K562 (cell line): ENCODE measurements around the gene CERS5. TPM values are rescaled to one million over a fixed set of nuclear protein-coding genes. Genes with fewer than 3 reads are reported as not detected.

Source experiments
- CREM ChIP-seq: IDR thresholded peaks from 2 replicates; pipeline ENCODE4 v1.6.1; 2014; ENCODE audit warnings: antibody characterized with exemption, low read depth
- JUND ChIP-seq, 2 experiments: IDR thresholded peaks; 2 replicates in 1 of 2; 3 replicates in 1 of 2; pipeline ENCODE4 v1.6.1; 2011; ENCODE audit warnings: borderline replicate concordance in 2 of 2, low read depth in 2 of 2, low read length in 2 of 2, improper control_type of control experiment in 1 of 2, missing biosample characterization in 1 of 2, missing genetic modification characterization in 1 of 2, missing genetic modification reagents in 1 of 2
- NCOA1 ChIP-seq: fragments of 450-650 bp; IDR thresholded peaks from 2 replicates; pipeline ENCODE4 v1.6.1; 2016; ENCODE audit warnings: low read depth
- NR2C1 ChIP-seq, 2 experiments: fragments of 450-650 bp; IDR thresholded peaks; 2 replicates each; pipeline ENCODE4 v1.6.1; 2017; ENCODE audit warnings: mild to moderate bottlenecking in 2 of 2, antibody characterized with exemption in 1 of 2, inconsistent platforms in 1 of 2, missing compliant biosample characterization in 1 of 2, missing genetic modification characterization in 1 of 2
- PKNOX1 ChIP-seq: fragments of 450-650 bp; IDR thresholded peaks from 2 replicates; pipeline ENCODE4 v1.6.1; 2016
- SP1 ChIP-seq: sonication (generic); formaldehyde crosslinking; IDR thresholded peaks from 2 replicates; pipeline ENCODE4 v1.8.1; 2022; ENCODE audit warnings: mild to moderate bottlenecking, missing genetic modification reagents
- TFAP4 ChIP-seq: sonication (generic); formaldehyde crosslinking; IDR thresholded peaks from 2 replicates; pipeline ENCODE4 v1.8.0; 2022; ENCODE audit warnings: missing genetic modification reagents, mild to moderate bottlenecking, moderate library complexity, borderline replicate concordance
- VEZF1 ChIP-seq: fragments of 200-800 bp; sonication (Bioruptor generic); IDR thresholded peaks from 2 replicates; pipeline ENCODE4 v1.6.1; 2017; ENCODE audit warnings: missing genetic modification characterization, missing compliant biosample characterization
- ZNF316 ChIP-seq: fragments of 450-650 bp; IDR thresholded peaks from 2 replicates; pipeline ENCODE4 v1.6.1; 2016
- ZNF384 ChIP-seq: IDR thresholded peaks from 2 replicates; pipeline ENCODE4 v1.6.1; 2012; ENCODE audit warnings: low read depth, low read length, improper control_type of control experiment
- ZNF778 ChIP-seq: fragments of 450-650 bp; formaldehyde crosslinking; IDR thresholded peaks from 2 replicates; pipeline ENCODE4 v1.4.0; 2020; ENCODE audit warnings: mild to moderate bottlenecking, moderate library complexity
- polyA plus RNA-seq, 8 experiments: library from polyadenylated mRNA; depleted of rRNA in 4 of 8; stranded (reverse) in 5 of 8; unstranded in 3 of 8; fragments of >200 nt; fragmentation: Nextera tagmentation in 2 of 8; fragmentation: Illumina TruSeq in 1 of 8; extraction: Ambion mirVana in 2 of 8; extraction: Trizol in 1 of 8; gene quantifications; 2 replicates each; pipeline versions ENCODE4 v1.2.1 to v1.2.3, GENCODE V29; 2011 to 2014; ENCODE audit warnings: inconsistent platforms in 1 of 8, missing spikeins in 1 of 8
- total RNA-seq, 7 experiments: library from RNA; depleted of rRNA in 6 of 7; stranded (reverse); fragments of >200 nt in 6 of 7; fragmentation: Illumina TruSeq in 2 of 7; extraction: Trizol in 2 of 7; gene quantifications; 2 replicates each; pipeline versions ENCODE4 v1.2.1 to v1.2.3, GENCODE V29; 2011 to 2021; ENCODE audit warnings: low replicate concordance in 1 of 7

CERS5 gene
- total and polyA plus RNA-seq, 9 of the 15 experiments (the other 6 are each of a cell fraction or from before 2014, with no cell fraction given), result 6.1 to 47.5 (median 17.8) TPM

DNA sequence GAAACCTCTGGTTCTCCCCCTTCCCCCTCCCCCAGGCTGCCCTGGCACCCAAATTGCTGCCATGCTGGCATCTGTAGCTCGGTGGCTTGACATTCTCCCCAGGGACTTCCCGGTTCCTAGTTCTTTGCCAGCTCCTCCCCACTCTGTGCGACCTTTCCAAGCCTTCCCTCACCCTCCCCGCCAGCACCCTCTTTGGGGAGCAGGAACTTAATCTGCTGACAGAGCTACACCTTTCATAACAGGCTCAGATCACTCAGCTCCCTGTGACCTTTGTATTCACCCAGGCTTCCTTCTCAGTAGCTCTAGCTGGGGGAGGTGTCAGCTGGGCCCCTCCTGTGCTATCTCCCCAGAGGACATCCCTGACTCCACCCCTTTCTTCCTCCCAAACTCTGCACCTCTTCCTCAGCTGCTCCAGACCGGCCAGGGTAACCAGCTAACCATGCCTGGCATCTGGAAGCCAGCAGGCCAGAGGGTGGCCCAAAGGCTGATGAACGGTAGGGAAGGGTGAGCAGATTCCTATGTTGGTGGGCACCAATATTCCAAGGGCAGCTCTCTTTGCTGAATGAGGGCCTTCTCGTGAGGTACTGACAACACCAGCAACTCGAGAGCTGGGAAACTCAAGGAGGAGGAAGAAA is 56.9 kb downstream of the CERS5 start (continued):
- peak; percentile 42; the same call in 1 of the 2 replicates for TF ChIP-seq JUND (IDR thresholded peaks at IDR 0.05; ENCODE audit: borderline replicate concordance, low read depth, low read length)
- TF ChIP-seq JUND (tag; IDR thresholded peaks at IDR 0.05; ENCODE audit: borderline replicate concordance, low read depth, low read length), result no peak; the same call in 2 of the 3 replicates
- TF ChIP-seq NR2C1 (IDR thresholded peaks at IDR 0.05), result peak; percentile 45; the same call in 1 of the 2 replicates
- peak; percentile 40; the same call in 1 of the 2 replicates for TF ChIP-seq NR2C1 (tag; IDR thresholded peaks at IDR 0.05)
- peak; percentile 77 for TF ChIP-seq ZNF316
- 0 out of 2 replicates have a peak, but pooled peaks have one; percentile 27 for TF ChIP-seq VEZF1 (CRISPR knock-in tag)
- TF ChIP-seq PKNOX1, result peak; percentile 67
- TF ChIP-seq TFAP4 (CRISPR knock-in tag), result peak; percentile 81
- TF ChIP-seq CREM, result peak; percentile 7; the same call in 1 of the 2 replicates
- no peak for TF ChIP-seq ZNF384
- TF ChIP-seq SP1, result no peak
- no peak for TF ChIP-seq NCOA1
- TF ChIP-seq ZNF778, result no peak
